Uterus (tissue), 4 donors: Measurements from ENCODE around the gene DENND2A. TPM values are rescaled to one million over a fixed set of nuclear protein-coding genes. Genes with fewer than 3 reads are reported as not detected.

Experiments used
- DNase-seq, 2 donors: peaks; one replicate each; pipeline ENCODE4 v3.0.0-alpha.2; 2019 to 2020
- H3K27ac ChIP-seq, 2 donors: fragments of 200-600 bp; sonication (generic); 1 replicate in 1 of 2; 2 replicates in 1 of 2; pipeline ENCODE4 v1.5.1; 2016 to 2018
- H3K27me3 ChIP-seq, 2 donors: fragments of 200-600 bp; sonication (generic); one replicate each; pipeline ENCODE4 v1.5.1; 2018 to 2019; ENCODE audit warnings: control low read depth in 1 of 2
- H3K36me3 ChIP-seq, 2 donors: fragments of 200-600 bp; sonication (generic); one replicate each; pipeline ENCODE4 v1.5.1; 2019; ENCODE audit warnings: control low read depth in 1 of 2
- H3K4me1 ChIP-seq, 2 donors: fragments of 200-600 bp; sonication (generic); one replicate each; pipeline ENCODE4 v1.5.1; 2018 to 2019; ENCODE audit warnings: control low read depth in 1 of 2
- H3K4me3 ChIP-seq, 2 donors: fragments of 200-600 bp; sonication (generic); 1 replicate in 1 of 2; 2 replicates in 1 of 2; pipeline ENCODE4 v1.5.1; 2018 to 2019; ENCODE audit warnings: mild to moderate bottlenecking in 1 of 2
- H3K9me3 ChIP-seq, 2 donors: fragments of 200-600 bp; sonication (generic); one replicate each; pipeline ENCODE4 v1.5.1; 2019; ENCODE audit warnings: control low read depth in 1 of 2
- CTCF ChIP-seq, 4 experiments: fragments of 200-600 bp in 2 of 4; fragments of 450-650 bp in 2 of 4; sonication (generic) in 2 of 4; IDR thresholded peaks; one replicate each; pipeline ENCODE4 v1.5.1; 2016 to 2019; ENCODE audit warnings: antibody characterized with exemption in 4 of 4, mild to moderate bottlenecking in 2 of 4, moderate library complexity in 1 of 4
- POLR2A ChIP-seq, 2 donors: fragments of 450-650 bp; IDR thresholded peaks; one replicate each; pipeline ENCODE4 v1.6.1; 2016; ENCODE audit warnings: antibody characterized with exemption in 2 of 2, mild to moderate bottlenecking in 1 of 2, moderate library complexity in 1 of 2
- intact Hi-C: fragments of 100-400 bp; cut with DNase I; formaldehyde crosslinking; loops from one replicate; pipeline ENCODE4 v1.15.1; 2023; ENCODE audit warnings: low total_unique reads
- total RNA-seq, 4 donors: library from RNA; depleted of rRNA in 3 of 4; stranded (reverse); fragments of >200 nt in 3 of 4; gene quantifications; one replicate each; pipeline versions ENCODE4 v1.1.0 to v1.2.4, GENCODE V29; 2014 to 2023
- donor health status: DM: yes; HTN: yes; CAD: no.

Gene DENND2A
- total RNA-seq, 4 donors from 2014 or later: 9.1 to 84.8 (median 35.5) TPM

GRCh38 chr7:140552240-140552679 is 88.4 kb downstream of the DENND2A start:
- Histone ChIP-seq H3K27me3 (no peaks in the 10 kb centered on the region), H3K9me3 (no peaks in the 10 kb centered on the region), H3K4me3 (no peak overlapping the region), H3K36me3 (no peaks in the 10 kb centered on the region), H3K4me1 (no peaks in the 10 kb centered on the region), H3K27ac (peak overlapping the region; percentile 49)
- DNase-seq: no peak
- TF ChIP-seq CTCF (IDR thresholded peaks at IDR 0.05): no peak
- intact Hi-C loops: no loop called here

- no peak for TF ChIP-seq CTCF (IDR thresholded peaks at IDR 0.05)
- no peak for TF ChIP-seq POLR2A (IDR thresholded peaks at IDR 0.05)
- peak in 1 of 2 donors; percentile 48 for DNase-seq
- Histone ChIP-seq H3K9me3 (no peaks in the 10 kb centered on the region), H3K4me3 (no peak overlapping the region), H3K4me1 (no peaks in the 10 kb centered on the region), H3K36me3 (no peaks in the 10 kb centered on the region), H3K27ac (peak overlapping the region; percentile 49), H3K27me3 (no peaks in the 10 kb centered on the region)
- intact Hi-C loops: no loop called here
Measured at GRCh38 chr7:140551355-140552239, 89.0 kb downstream of the DENND2A start.

DNA sequence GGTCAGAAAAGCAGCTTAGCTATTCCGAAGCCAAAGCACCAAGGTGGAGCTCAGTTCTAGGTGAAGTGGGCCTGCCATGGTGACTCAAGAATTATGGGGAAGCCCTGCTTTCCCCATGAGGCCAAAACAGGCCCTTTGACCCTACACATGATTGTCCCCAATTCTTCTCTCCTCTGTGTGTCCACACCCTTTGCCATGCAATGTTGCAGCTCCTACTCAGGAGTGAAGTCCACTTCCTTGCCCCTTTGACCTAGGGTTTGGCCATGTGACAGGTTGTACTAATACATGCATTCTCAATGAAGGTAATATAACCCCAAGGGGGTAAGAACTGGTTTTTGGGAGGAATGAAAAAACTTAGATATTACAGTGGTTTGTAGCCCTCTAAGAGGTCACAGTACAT is 93.7 kb downstream of the DENND2A start:
- no peaks in the 10 kb centered on the region for H3K27me3 ChIP-seq
- no peak overlapping the region for H3K4me3 ChIP-seq
- H3K36me3 ChIP-seq: no peaks in the 10 kb centered on the region
- H3K4me1 ChIP-seq: peaks cover 2 to 3% of the 10 kb centered on the region in 2 donors
- intact Hi-C loops: no loop called here
- no peak for DNase-seq
- no peaks in the 10 kb centered on the region for H3K9me3 ChIP-seq
- no peak overlapping the region for H3K27ac ChIP-seq
- TF ChIP-seq CTCF (IDR thresholded peaks at IDR 0.05) (no peak), POLR2A (IDR thresholded peaks at IDR 0.05) (no peak)

GRCh38 chr7:140544388-140544826 is 96.2 kb downstream of the DENND2A start:
- H3K36me3 ChIP-seq: no peaks in the 10 kb centered on the region
- peak overlapping the region; percentile 4 to 93 for H3K27ac ChIP-seq
- no peaks in the 10 kb centered on the region for H3K9me3 ChIP-seq
- intact Hi-C loops: no loop called here
- no peak for TF ChIP-seq POLR2A (IDR thresholded peaks at IDR 0.05)
- no peak for TF ChIP-seq CTCF (IDR thresholded peaks at IDR 0.05)
- H3K27me3 ChIP-seq: no peaks in the 10 kb centered on the region
- no peak overlapping the region for H3K4me3 ChIP-seq
- H3K4me1 ChIP-seq: peaks cover 4 to 9% of the 10 kb centered on the region in 2 donors
- DNase-seq: no peak

- peak overlapping the region in 1 of 2 donors; percentile 27 for H3K4me3 ChIP-seq
- intact Hi-C loops: no loop called here
- H3K36me3 ChIP-seq: no peaks in the 10 kb centered on the region
- no peaks in the 10 kb centered on the region for H3K9me3 ChIP-seq
- peaks cover 9 to 17% of the 10 kb centered on the region in 2 donors for H3K4me1 ChIP-seq
- H3K27ac ChIP-seq: peak overlapping the region; percentile 92 to 93
- TF ChIP-seq CTCF (IDR thresholded peaks at IDR 0.05) (no peak), POLR2A (IDR thresholded peaks at IDR 0.05) (no peak)
- DNase-seq: peak; percentile 84 to 88
- no peaks in the 10 kb centered on the region for H3K27me3 ChIP-seq
Measured at GRCh38 chr7:140542228-140542603, 98.4 kb downstream of the DENND2A start.
